HuH-7.5 (cell line): ENCODE data around the gene POC1A.

Source experiments
- DNase-seq: peaks from one replicate; pipeline ENCODE4 v3.0.0; 2011; ENCODE audit warnings: low spot score

Gene POC1A

DNA sequence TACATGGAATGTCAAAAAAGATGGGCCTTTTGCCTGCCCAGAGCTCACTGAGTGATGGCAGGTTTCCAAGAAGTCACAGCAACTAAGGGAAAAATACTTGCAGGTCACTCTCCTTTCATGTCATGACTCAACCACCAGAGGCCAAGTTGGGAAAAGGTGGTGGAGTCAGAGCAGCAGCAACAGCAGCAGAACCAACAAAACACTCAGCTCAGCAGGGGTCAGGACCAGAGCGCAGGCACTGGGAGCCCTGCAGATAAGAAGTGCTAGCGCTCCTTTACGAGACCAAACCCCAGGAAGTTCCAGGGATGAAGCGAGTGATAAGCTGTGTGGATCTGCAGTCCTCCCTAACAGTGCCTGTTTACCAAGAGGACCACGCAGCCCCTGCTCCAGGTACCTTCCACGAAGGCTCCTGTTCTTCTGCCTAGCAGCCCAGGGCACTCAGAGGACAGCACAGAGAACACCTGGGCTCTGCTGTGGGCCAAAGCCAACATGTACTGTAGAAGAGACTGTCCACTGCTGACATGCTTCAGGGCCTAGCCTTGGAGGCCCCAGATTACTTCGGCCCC is 26.0 kb downstream of the POC1A start:
- peak; percentile 72 for DNase-seq

DNA sequence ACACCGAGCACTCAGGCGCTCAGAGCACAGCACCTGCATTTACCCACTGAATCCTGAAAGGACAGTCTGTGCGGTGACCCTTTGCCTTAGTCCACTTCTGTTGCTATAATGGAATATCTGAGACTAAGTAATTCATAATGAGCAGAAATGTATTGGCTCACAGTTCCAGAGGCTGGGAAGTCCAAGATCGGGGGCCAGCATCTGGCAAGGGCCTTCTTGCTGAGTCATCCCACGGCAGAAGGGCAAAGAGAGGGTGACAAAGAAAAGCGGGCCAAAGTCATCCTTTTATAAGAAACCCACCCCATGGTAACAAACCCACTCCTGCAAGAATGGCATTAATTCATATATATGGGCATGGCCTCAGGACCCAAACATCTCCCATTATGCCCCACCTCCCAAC is 27.7 kb downstream of the POC1A start:
- DNase-seq: no peak

DNA sequence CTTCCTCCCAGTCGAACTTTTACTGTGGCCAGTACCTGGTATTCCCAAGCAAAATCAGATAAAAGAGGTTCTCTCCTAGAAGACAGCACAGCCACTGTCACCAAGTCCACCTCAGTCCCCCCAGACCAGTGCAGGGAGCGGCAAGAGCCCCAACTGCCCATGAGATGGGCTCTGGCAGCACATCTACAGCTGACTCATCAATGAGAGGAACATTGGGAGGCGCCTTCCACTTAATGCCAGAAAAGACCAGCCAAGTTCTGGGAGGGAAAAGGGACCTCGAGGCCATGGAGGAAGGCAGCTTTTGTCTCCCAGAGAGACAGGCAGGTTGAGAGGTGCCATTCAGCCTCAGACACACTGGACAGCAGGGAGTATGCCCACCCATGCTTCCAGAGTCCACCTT is 28.2 kb downstream of the POC1A start:
- no peak for DNase-seq

DNA sequence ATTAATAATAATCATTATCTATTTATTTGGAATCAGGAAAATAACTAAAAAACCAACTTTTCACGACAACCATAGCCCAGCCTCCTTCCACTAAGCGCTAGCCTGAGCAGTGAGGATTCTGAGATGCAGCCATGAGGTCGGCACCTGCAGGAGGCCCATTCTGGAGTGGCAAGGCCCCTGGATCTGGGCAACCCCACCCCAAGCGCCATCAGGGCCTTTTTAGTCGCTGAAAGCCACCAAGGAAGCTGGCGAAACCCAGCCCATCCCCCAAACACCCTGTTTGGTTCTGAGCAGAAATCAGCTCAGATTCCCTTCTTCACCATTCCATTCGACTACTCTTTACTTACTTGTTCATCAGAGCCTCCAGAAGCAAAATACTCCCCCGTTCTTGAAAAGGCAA is 29.5 kb downstream of the POC1A start:
- no peak for DNase-seq

DNA sequence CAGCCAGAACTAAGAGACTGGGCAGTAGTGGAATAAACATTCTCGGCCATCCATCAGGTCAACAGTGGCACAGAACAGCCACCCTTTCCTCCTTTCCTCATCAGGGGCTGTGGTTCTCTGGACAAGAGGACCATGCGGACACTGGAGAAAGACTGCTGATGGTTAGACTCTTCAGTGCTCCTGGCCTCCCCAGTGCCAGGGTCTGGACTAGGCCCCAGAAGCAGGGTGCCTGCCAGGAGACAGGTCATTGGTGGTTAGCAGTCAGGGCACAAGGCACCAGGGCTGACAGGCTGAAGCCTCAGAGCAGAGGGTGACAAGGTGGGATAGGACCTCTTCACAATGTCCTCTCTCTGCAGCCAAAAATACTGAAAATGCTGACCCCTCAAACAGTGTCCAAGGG is 30.1 kb downstream of the POC1A start:
- no peak for DNase-seq

DNA sequence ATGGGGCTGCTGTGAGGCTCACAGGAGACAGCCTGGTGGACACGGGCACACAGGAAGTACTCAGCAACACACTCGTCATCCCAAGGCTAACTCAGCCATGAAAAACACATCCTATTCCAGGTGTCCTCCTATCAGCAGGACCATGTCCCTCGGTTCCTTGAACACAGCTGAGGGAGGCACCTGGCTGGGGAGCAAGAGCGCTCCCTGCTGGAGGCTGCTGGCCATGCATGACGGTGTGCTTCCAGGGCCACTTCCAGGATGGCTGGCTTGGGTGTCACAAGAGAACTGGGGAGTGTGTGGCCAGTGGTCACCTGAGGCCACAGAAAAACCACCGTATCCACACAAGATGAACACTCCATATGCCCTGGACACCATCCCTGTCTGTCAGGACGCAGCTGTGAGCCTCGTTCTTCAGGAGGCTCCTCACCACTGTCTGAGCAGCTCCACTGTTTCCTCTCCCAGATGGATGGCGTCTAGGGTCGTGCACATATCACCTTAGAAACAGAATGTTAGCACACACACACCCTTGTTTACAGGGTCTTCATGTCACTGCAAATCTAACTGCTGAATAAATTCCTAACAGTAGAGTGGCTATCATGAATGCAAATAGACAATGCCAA is 31.0 kb downstream of the POC1A start:
- peak; percentile 86 for DNase-seq

DNA sequence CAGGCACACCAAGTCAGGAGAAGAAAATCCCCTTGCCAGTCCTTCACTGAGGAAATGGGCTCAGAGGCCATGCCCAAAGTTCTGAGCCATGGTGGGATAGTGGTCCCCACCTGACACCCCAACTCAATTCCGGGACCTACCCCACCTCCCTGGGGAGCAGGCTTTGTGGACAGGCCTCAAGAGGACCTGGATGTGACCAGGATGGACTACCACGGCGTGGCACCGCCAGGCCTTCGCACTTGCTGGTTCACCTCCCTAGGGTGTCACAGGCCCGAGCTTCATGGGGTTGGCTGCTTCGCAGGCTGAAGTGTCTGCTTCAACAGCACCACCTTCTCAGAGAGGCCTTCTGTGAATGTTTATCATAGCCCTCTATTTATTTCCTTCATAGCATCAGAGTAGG is 31.7 kb downstream of the POC1A start:
- DNase-seq: no peak

DNA sequence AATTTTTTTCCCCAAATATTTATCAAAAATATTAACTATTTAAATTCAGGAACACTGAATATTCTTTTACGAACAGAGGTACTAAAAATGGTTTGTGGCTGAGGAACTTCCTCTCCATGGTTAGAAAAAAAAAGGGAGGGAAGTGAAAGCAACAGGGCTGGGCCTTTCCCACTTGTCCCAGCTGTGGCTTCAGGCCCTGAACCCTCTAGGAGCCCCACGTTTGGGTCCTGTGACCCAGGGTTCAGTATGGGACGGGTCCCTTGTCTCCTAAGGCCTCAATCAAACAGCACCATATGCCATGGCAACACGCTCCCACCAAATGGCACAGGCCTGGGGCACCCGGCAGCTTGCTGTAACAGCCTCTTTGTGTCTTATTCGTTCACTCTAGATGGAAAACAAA is 32.4 kb downstream of the POC1A start:
- DNase-seq: no peak

DNA sequence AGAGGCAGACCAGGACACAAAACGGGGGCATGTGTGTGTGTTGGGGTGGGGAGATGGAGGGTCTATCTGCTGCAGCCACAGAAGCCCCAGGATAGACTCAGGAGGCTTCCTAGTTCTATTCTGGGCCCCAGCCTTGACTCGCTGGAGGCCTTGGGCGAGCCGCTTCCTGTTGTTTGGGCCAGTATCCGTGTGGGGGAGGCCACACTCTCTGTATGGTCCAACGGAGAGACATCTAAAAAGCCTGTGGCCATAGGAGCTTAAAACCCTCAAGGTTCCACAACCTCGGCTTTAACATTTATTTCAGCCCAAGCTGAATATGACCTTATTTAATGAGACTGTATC is 32.8 kb downstream of the POC1A start:
- DNase-seq: no peak

DNA sequence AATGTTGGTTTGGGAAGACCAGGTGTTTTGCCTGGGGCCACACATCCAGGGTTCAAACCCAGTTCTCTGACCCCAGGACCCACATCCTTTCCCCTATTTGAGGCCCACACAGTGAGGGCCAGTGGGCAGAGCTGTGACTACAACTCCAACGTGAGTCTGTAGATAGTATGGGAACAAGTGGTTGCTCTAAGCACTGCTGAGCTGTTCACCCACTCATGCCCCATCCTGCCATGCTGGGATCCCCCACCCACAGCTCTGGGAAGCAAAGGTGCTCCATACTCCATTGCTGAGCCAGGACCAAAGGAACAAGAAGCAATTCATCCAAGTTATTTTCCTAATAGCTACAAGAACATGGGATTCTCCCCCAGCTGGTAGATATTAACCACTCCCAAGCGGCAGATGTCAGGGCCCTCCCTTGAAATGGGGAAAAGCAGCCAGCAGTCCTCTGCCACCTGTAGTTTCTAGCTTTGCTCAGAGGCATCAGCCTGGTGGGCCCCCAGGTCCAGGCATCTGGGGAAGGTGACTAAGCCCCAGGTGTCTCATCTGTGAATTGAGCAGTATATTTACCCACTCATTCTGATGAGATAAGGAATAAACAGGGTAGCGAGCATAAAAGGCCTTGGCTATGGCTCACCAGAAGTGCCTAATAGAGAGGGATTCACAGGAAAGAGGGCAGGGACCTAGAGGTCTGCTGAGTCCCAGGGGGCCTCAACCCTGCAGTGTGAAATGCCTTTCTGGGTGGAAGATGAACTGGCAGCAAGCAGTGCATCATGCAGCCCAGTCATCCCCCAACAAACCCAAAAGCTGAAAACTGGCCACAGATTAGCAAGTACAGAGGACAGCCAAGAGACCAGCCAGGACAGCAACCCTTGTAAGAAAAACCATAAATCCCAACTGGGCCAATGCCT is 33.4 kb downstream of the POC1A start:
- no peak for DNase-seq

DNA sequence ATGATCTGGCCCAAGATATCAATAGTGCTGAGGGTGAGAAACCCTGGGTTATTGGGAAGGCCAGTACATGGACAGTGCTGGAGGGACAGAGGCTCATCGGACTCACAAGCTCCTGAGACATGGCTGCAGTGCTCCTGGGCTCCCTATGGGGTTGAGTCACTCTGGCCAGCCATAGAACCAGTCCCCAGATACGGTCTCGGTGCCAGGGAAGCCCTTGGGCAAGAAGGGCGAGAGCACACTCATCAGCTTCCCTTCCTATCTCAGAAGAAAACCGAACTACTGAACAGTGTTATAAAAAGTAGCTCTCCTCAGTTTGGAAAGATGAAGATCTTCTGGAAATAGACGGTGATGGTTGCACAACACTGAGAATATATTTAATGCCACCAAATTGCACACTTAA is 34.4 kb downstream of the POC1A start:
- DNase-seq: no peak

DNA sequence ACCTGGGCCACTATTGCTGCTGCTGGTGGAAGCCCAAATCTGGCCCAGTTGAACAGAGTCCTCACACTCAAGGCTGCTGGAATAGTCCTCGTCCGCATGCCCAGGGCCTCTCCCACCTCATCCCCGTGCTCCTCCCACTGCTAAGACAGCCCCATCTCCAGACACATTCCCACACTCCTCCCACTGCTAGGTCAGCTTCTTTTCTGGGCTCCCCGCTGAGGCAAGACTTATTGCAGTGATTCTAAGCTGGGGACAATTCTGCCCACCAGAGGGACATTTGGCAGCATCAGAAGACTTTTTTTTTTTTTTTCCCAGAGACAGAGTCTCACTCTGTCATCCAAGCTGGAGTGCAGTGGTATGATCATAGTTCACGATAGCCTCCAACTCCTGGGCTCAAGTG is 35.1 kb downstream of the POC1A start:
- DNase-seq: no peak

DNA sequence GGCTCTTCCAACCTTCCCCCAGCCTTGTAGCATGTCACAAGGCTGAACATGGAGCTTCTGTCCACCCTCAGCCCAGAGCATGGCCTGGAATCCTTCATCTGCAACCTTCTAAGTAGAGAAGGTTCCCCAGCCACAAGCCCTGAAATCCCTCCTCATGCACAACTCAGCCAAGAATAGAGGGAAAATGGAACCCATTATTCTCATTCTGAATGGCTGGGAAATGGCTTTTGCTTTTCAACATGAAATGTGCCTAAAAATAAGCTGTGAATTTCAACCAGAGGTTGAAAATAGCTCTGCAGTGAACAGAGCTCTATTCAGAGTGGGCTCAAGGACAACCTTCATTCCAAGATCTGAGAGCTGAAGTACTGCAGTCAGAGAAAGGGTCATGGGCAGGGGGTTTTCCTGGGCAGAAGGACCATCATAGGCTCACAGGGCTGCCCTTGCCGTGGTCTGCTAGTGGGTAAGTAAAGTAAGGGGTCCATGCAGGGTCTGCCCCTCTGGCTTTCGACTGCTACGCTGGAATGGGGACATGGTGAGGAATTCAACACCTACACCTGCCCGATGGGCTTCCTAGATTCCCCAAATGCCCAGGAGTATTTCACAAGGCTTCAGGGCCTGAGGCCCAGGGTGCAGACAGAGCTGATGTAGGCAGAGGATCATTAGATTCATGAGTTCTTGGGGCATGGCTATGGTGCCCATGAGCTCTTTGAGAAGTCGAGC is 35.9 kb downstream of the POC1A start:
- no peak for DNase-seq

DNA sequence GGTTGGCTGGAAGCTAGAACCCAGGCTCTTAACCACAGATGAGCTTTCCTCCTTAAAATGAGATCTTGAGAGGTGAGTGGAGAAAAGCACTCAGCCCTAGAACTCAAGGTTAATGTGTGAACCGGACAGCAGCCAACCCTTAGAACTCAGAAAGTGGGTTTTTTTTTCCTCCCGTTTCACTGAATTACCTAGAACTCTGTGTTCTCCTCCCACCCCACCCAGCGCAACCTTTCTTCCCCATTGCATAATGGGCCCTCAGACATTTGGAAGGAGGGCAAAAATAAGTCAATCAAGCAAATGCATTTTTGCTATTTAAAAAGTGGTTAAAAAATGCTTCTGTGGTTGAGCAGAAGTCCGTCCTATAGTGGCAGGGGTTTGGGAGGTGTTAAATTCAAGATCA is 36.7 kb downstream of the POC1A start:
- DNase-seq: no peak

DNA sequence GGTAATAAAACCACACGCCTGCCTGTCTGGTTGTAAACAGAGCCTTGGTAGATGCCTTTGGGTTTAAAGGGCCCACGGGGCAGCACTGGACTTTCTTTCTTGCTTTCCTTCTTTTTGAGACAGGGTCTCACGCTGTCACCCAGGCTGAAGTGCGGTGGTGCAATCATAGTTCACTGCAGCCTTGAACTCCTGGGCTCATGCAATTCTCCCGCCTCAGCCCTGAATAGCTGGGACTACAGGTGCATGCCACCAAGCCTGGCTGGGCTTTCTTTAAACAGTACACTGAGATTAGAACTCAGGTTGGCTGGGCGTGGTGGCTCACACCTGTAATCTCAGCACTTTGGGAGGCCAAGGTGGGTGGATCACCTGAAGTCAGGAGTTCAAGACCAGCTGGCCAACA is 42.2 kb downstream of the POC1A start:
- DNase-seq: no peak

DNA sequence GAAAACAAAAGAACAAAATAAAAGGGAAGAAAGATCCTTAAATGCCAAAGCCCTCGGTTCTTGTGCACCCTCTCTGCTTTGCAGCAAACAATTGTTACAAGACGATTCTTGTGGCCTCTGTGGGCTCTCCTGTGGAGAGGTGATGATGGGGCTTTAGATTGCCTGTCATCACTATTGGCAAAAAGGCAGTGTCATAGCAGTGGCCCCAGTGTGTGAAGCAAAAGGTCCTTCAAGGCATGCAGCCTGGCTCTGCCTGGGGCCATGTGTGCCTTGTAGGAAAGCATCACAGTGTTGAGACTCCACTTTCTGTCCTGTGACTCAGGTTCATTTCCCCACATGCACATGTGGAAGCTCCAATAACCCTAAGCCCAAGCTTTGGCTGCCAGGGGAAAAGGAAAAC is 43.7 kb downstream of the POC1A start:
- DNase-seq: no peak

DNA sequence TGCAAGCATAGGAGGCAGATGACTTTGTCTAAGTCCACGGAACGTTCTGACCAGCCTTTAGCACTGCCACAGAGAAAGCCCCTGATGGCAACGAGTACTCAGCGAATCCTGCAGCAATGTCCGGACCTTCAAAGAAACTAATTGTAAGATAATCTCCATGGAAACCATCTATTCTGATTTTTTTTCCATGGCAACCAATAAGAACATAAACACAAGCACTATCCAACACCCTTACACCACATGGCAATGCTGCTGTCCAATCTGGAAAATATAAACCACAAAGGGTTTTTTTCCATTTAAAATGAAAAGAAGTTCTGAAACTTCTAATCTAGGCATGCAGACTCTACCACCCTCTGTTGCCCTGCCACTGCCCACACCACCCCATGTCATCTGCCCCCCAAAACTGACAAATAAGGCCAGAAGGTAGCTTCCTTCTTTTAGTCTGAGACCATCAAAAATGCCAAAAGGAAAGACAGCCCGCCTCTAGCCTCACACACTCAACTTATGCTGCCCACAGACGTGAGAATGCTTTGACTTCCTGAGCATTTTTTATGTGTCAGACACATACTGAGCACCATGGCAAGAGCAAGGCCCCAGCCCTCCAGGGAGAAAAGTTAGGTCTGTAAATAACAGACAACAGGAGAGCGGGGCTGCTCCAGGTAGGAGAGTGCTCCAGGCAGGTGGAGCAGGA is 44.5 kb downstream of the POC1A start:
- no peak for DNase-seq

DNA sequence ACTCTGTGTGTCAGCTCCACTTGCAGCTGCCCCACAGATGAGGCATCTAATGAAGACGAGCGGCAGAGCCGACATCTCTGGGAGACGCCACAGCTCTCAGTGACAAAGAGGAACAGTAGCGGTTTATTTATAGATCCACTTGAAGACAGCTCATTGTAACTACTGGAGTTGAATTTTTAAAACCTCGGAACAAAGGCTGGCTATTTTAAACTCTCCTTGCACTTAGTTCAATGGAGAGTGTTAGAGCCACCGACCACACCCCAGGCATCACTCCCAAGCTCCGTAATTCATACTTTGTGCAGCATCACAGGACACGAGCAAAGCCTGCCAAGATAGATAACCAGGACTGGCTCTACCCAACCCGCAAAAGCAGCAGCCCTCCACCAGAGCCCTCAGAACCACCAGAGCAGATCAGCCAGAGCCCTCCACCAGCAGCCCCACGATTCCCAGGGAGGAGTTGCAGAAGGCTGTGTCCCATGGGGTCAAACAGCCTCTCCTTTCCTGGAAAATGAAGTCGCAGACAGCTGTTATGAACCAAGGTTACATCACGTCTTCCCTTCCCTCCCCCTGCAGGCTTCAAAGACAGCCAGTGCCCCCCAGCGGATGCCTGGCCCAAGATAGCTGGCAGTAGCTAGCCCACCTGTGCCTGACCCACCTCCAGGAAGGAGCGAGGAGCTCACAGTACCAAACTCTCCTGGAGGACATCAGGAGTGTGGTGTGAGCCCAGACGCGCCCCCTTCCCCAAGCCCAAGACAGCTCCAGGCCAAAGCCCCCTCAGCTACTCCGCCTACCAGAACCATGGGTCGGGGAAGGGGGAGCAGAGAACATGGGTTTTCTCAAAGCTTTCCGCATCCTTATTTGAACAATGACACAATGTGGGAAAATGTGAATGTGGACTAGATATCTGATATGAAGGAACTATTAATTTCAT is 45.7 kb downstream of the POC1A start:
- no peak for DNase-seq

DNA sequence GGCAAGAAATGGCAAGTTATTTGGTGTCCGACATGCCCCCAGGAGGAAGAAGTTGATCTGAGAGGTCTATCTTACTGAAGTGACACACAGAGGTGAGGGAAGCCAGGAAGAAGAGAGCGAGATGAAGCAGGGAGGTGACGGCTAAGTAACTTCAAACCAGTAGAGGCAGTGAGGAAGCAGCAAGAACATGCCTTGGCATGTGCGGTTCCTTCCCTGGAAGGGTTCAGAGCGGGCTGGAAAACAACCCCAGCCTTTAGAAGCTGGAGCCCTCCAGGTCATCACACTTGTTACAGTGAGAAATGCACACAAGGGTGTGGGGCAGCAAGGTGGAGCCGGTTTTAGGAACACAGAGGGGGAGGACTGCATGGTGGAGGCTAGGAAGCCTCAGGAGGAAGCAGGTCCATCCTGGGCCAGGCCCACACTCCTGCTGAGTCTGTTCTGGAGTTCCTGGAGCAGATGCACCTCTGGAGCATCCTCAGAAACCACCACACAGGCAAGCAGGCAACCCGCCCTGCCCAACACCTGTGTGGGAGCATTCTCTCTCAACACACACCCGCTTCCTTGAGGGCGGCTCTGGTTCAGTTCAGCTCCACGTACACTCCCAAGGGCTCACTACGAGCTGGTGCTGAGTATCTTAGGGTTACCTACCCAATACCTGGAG is 47.1 kb downstream of the POC1A start:
- DNase-seq: no peak
